HG02943 (cell line): ENCODE measurements around the gene AKAP6.

Experiments used
- ATAC-seq: cut with Tn5 transposase; IDR thresholded peaks from one replicate; pipeline ENCODE4 v1.9.1; 2021; ENCODE audit warnings: mild to moderate bottlenecking, low read depth, moderate library complexity; ENCODE audit not compliant: unreplicated experiment

AKAP6 gene

DNA sequence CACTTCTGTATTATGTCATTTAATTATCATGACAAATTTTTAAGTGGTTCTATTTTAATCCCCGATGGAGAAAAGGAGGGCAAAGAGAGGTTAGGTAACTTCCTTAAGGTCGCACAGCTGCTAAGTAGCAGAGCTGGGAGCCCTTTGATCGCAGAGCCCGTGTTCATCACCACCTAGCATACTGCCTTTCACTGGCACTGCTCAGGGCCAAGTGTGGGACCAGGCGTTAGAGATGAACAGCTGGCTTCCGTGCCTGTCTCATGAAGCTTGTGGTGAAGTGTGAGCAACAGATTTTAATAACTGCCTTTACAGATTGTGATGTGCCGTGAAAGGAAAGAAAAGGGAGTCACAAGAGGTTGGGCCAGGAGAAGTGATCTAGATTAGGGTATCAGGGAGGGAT lies 273.6 kb downstream of the AKAP6 start:
- ATAC-seq: no peak

DNA sequence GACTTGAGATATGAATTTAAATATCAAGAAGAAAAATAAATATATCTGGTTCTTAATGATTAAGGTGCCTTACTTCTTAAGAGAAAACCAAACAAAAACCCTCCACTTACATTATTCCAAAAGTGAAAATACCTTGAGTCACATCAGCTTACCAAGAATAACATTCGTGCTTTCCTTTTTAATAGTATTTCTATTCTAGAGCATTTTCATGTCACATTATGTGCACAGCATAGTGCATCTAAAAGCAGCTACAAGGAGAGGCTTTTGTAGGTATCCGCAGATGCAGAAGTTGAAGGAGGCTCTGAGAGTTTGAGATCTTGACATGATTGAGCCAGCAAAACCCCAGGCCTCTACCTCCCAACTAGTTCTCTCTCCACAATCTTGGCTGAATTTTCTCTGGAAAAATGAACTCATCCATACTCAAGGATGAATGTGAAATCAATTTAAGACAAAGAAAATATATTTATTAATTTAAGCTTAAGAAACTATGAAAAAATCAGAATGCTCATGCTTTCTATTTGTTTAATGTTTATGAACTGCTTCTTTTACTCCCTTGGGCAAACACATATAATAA lies 275.0 kb downstream of the AKAP6 start:
- no peak for ATAC-seq

DNA sequence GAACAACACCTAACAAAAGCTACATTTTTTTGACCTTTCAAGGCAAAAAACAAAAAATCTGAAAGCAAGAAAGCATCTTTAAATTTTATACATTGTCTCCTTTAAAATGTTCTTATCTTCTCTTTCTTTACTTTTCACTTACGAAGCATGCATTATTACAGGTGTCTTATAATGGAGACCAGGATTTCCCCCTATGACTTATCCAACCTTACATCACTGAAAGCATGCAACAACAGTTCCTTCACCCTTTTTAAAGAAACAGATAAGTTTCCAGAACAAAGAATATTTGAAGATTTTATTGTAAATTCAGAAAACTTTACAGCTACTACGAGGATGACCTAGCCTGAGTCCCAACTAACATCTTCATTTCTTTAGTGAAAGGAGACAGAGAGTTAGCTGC lies 277.2 kb downstream of the AKAP6 start:
- no peak for ATAC-seq

GRCh38 chr14:32607399-32607798 lies 278.3 kb downstream of the AKAP6 start:
- no peak for ATAC-seq

DNA sequence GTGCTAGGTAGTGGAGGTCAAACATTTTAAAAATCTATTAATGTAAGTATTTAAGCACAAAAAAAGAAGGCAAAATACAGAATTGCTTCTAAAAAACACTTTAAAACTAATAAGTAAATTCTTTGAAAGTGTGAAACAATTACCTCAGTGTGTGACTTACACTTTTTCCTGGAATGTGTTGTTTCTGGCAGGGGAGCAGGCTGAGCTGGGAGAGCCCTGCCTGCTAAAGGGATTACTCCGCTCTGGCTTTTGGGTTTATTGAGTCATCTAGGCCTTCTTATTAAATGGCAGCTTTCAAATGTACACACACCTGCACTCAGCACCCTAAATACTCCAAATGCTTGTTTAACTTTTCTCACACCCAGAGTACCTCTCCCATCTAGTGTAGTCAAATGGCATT lies 279.8 kb downstream of the AKAP6 start:
- no peak for ATAC-seq

- ATAC-seq: no peak
These were observed 280.3 kb downstream of the AKAP6 start for GRCh38 chr14:32609388-32609787.

- no peak for ATAC-seq
These were observed 282.7 kb downstream of the AKAP6 start for GRCh38 chr14:32611752-32612151.

- no peak for ATAC-seq
These were observed 289.9 kb downstream of the AKAP6 start for GRCh38 chr14:32618991-32619390.

DNA sequence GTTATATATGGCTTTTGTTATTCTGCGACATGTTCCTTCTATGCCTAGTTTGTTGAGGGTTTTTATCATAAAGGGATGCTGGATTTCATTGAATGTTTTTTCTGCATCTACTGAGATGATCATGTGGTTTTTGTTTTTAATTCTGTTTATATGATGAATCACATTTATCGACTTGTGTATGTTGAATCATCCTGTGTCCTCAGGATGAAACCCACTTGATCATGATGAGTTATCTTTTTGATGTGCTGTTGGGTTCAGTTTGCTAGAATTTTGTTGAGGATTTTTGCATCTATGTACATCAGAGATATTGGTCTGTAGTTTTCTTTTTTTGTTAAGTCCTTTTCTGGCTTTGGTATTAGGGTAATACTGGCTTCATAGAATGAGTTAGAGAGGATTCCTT lies 291.2 kb downstream of the AKAP6 start:
- ATAC-seq: no peak

GRCh38 chr14:32620724-32621123 lies 291.6 kb downstream of the AKAP6 start:
- ATAC-seq: no peak

GRCh38 chr14:32621585-32621984 lies 292.5 kb downstream of the AKAP6 start:
- no peak for ATAC-seq

GRCh38 chr14:32622742-32623141 lies 293.6 kb downstream of the AKAP6 start:
- no peak for ATAC-seq

DNA sequence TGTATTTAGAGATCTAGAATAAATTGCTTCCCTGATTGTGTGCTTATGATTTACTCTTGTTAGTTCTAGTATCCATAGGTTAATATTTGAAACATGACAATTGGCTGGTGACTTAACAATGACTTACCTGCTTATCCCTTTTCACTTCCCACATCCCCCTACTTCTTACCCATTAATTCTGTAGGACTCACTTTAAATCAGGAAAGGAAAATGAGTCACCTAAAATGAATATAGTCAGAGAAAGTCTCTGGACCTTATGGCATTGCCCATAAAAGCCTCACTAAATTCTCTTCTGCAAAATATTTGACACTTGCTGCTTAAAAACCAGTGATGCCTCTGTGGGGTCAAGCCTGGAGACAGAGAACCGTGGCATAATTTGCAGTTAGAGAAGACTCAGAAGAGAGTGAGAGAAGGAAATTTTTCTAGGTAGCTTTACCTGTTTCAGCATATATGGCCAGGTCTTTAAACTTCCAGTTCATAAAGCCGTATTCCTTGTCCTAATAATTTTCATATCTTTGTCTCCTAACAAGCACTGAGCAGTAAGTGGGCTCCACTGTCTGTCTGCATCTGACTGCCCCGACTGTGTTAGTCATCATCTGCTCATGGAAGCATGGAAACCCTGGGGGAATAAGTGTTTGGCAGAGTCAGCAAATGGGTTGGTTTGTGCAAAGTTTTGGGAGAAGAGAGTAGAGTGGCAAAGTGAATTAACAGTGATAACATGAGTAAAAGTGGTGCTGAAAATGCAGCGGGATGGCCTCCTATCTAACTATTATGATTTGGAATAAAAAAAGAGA lies 294.4 kb downstream of the AKAP6 start:
- no peak for ATAC-seq

DNA sequence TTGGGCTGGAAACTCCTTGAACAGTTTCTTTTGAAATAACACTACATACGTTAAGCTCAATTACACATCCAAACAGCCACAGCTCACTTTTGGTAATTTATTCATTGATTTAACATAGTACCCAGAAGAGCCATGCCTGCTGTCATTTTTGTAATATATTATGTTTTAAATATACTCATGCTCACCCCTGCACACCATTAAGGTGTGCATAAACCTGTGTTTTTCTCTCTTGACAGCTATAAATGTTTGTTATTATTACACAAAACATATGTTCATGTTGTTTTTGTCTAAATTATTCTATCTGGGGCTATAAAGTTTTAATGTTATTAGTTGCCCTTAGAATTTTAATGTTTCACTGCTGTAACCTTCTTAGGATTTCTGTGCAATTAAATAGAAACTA lies 296.1 kb downstream of the AKAP6 start:
- no peak for ATAC-seq

- no peak for ATAC-seq
These were observed 298.6 kb downstream of the AKAP6 start for GRCh38 chr14:32627545-32628298.

- ATAC-seq: no peak
These were observed 300.1 kb downstream of the AKAP6 start for GRCh38 chr14:32629236-32629635.

DNA sequence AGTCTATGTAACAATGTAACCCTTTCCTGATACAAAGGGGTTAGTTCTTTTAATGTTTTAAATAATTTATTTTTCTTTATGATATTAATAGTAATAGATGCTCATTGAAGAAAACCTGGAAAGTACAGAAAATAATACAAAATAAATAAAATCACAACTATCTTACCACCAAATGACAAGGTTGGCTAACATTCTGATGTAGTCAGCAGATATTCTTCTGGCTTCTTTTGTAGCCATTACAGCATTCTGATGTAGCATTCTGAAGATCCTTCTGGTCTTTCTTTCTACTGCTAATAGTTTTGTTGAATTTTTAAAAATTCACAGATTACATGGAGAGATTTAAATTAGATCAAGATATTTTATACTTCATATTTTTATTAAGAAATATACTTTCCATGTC lies 301.6 kb downstream of the AKAP6 start:
- ATAC-seq: no peak

DNA sequence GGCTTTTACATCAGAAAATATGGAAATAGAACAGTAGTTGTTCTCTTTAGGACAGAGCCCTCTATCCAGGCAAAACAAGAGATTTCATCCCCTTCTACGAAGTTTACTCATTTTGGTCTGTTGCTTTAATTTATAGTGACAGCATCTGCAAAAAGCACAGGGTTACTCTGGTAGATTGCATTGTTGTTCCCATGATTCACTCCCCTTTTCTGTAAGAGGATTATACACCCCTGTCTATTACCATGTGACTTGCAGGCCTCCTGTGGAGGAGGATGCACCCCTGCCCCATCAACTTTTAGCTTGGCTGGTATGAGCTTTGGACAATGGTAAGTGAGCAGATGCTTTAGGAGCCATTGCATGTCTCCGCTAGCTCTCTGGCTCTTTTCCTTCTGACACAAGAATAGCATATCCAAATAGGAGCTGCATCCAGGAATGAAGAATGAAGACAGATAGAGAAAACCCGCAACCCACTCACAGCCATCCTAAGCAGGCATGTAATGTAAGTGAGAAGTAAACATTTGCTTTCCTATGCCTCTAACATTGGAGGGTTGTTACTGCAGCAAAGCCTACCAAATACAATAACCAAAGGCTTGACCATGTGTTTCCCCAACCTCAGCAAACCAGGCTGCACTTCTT lies 304.2 kb downstream of the AKAP6 start:
- ATAC-seq: no peak

GRCh38 chr14:32633930-32634329 lies 304.8 kb downstream of the AKAP6 start:
- no peak for ATAC-seq

DNA sequence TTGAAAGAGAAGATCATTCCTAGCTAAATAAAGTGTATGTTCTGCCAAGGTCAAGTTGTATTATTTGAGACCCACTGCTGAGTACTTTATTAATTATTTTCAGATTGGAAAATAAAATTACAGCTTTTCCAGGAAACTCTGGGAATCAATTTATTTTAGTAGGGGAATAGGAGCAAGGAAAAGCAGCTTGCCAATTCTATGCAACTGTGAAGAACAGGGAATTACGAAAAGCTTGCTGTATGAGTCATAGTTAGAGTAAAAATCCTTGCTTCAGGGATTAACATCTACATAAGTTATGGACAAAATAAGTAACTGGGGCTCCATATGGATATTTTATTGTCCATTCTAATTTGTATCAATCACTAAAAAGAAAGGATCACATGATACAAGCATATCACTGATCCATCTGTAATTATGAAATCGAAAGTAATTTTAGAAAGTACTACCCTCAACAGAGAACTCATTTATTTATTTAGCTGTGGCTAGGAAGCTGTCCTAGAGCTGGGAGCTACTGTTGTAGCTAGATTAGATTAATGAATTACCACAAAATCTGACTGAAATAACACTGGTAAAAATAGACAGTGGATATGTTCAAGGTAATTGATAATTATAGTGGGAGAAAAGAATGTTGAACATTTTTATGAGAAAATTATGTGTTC lies 306.1 kb downstream of the AKAP6 start:
- ATAC-seq: no peak

DNA sequence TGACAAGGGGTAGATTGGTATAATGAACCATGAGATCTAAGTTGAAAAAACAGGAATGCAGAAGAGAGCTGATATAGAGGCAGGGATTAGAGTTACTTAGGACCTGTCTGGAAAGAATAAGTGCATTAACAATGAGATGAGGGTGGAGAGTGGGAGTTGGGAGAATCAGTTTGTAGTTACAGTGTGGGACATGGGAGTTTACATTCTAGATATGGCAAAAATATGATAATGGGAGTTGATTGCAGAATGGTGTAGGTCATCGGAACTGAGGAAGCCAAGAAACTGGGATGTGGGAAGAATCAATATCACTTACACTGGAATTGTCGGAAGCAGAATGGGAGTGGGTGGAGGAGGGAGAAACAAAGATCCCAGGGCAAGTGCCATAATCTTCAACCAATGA lies 308.5 kb downstream of the AKAP6 start:
- ATAC-seq: no peak
